HG03135 (cell line): ENCODE results near the gene UBAP1.
"Not testable (repeated sequence)": the region's sequence is repeated elsewhere in the genome, so short reads cannot be mapped to it uniquely, and the experiment has no call there.

Experiments used
- ATAC-seq: cut with Tn5 transposase; IDR thresholded peaks from one replicate; pipeline ENCODE4 v1.9.1; 2021; ENCODE audit warnings: mild to moderate bottlenecking, moderate library complexity; ENCODE audit not compliant: unreplicated experiment

Gene UBAP1

GRCh38 chr9:34218446-34218845, 39.6 kb downstream of the UBAP1 start:
- no peak for ATAC-seq

- ATAC-seq = no peak
Measured at GRCh38 chr9:34219421-34219820, 40.6 kb downstream of the UBAP1 start.

GRCh38 chr9:34220218-34220617, 41.4 kb downstream of the UBAP1 start:
- ATAC-seq = no peak

GRCh38 chr9:34224349-34224748, 45.5 kb downstream of the UBAP1 start:
- no peak for ATAC-seq

- not testable (repeated sequence) for ATAC-seq
Measured at GRCh38 chr9:34226144-34226760, 47.4 kb downstream of the UBAP1 start.

- ATAC-seq = no peak
Measured at GRCh38 chr9:34227445-34227844, 48.6 kb downstream of the UBAP1 start.

- no peak for ATAC-seq
Measured at GRCh38 chr9:34230556-34230955, 51.7 kb downstream of the UBAP1 start.

- ATAC-seq = no peak
Measured at GRCh38 chr9:34232201-34232600, 53.4 kb downstream of the UBAP1 start.

- ATAC-seq = no peak
Measured at GRCh38 chr9:34233672-34234071, 54.8 kb downstream of the UBAP1 start.

GRCh38 chr9:34237836-34238235, 59.0 kb downstream of the UBAP1 start:
- no peak for ATAC-seq

GRCh38 chr9:34240006-34240405, 61.2 kb downstream of the UBAP1 start:
- no peak for ATAC-seq

GRCh38 chr9:34242830-34243229, 64.0 kb downstream of the UBAP1 start:
- no peak for ATAC-seq

GRCh38 chr9:34245212-34245611, 66.4 kb downstream of the UBAP1 start:
- ATAC-seq = not testable (repeated sequence)

GRCh38 chr9:34246453-34246852, 67.6 kb downstream of the UBAP1 start:
- no peak for ATAC-seq

- not testable (repeated sequence) for ATAC-seq
Measured at GRCh38 chr9:34247782-34248181, 68.9 kb downstream of the UBAP1 start.

GRCh38 chr9:34249274-34249673, 70.4 kb downstream of the UBAP1 start:
- ATAC-seq = no peak

GRCh38 chr9:34250721-34251120, 71.9 kb downstream of the UBAP1 start:
- no peak for ATAC-seq

GRCh38 chr9:34252016-34252415, 73.2 kb downstream of the UBAP1 start:
- no peak for ATAC-seq

GRCh38 chr9:34252670-34253459, 74.0 kb downstream of the UBAP1 start:
- no peak for ATAC-seq

GRCh38 chr9:34253460-34253837, 74.6 kb downstream of the UBAP1 start:
- no peak for ATAC-seq

GRCh38 chr9:34254141-34254913, 75.5 kb downstream of the UBAP1 start:
- no peak for ATAC-seq
